HEK293T (cell line): ENCODE results near the gene TNIK.

Experiments used
- FOXK2 ChIP-seq: fragments of 450-650 bp; IDR thresholded peaks from 2 replicates; pipeline ENCODE4 v1.6.1; 2016; ENCODE audit warnings: mild to moderate bottlenecking
- FOXM1 ChIP-seq: fragments of 450-650 bp; IDR thresholded peaks from 2 replicates; pipeline ENCODE4 v1.6.1; 2017; ENCODE audit warnings: mild to moderate bottlenecking, borderline replicate concordance
- PKNOX1 ChIP-seq: fragments of 450-650 bp; IDR thresholded peaks from 2 replicates; pipeline ENCODE4 v1.6.1; 2016
- SP1 ChIP-seq: fragments of 450-650 bp; IDR thresholded peaks from 2 replicates; pipeline ENCODE4 v1.6.1; 2017

GRCh38 chr3:171204942-171205341 is 255.3 kb downstream of the TNIK start:
- no peak for TF ChIP-seq SP1
- no peak for TF ChIP-seq PKNOX1
- no peak for TF ChIP-seq FOXK2
- no peak for TF ChIP-seq FOXM1
